HG03064 (cell line): Measurements from ENCODE around the gene IQCM.
"Not testable (repeated sequence)": the region's sequence is repeated elsewhere in the genome, so short reads cannot be mapped to it uniquely, and the experiment has no call there.

Experiments
- ATAC-seq: cut with Tn5 transposase; IDR thresholded peaks from one replicate; pipeline ENCODE4 v1.9.1; 2021; ENCODE audit warnings: low read depth; ENCODE audit not compliant: unreplicated experiment

IQCM gene

GRCh38 chr4:149589826-149590225 lies 225.8 kb downstream of the IQCM start:
- ATAC-seq: no peak

- no peak for ATAC-seq
These were observed 230.9 kb downstream of the IQCM start for GRCh38 chr4:149584722-149585121.

- peak; percentile 79 for ATAC-seq
These were observed 240.7 kb downstream of the IQCM start for GRCh38 chr4:149574971-149575370.

- no peak for ATAC-seq
These were observed 242.9 kb downstream of the IQCM start for GRCh38 chr4:149572716-149573115.

- ATAC-seq: no peak
These were observed 259.8 kb downstream of the IQCM start for GRCh38 chr4:149555799-149556198.

- no peak for ATAC-seq
These were observed 260.5 kb downstream of the IQCM start for GRCh38 chr4:149555146-149555545.

GRCh38 chr4:149553959-149554520 lies 261.6 kb downstream of the IQCM start:
- ATAC-seq: no peak

- no peak for ATAC-seq
These were observed 263.0 kb downstream of the IQCM start for GRCh38 chr4:149552601-149553000.

GRCh38 chr4:149549911-149550310 lies 265.7 kb downstream of the IQCM start:
- ATAC-seq: no peak

GRCh38 chr4:149534779-149535178 lies 280.9 kb downstream of the IQCM start:
- ATAC-seq: no peak

- ATAC-seq: no peak
These were observed 283.8 kb downstream of the IQCM start for GRCh38 chr4:149531861-149532260.

GRCh38 chr4:149523039-149523438 lies 292.6 kb downstream of the IQCM start:
- no peak for ATAC-seq

GRCh38 chr4:149521611-149522425 lies 293.8 kb downstream of the IQCM start:
- no peak for ATAC-seq

- no peak for ATAC-seq
These were observed 297.2 kb downstream of the IQCM start for GRCh38 chr4:149518471-149518870.

GRCh38 chr4:149513081-149513480 lies 302.6 kb downstream of the IQCM start:
- ATAC-seq: no peak

GRCh38 chr4:149512501-149512900 lies 303.1 kb downstream of the IQCM start:
- no peak for ATAC-seq

GRCh38 chr4:149511558-149512298 lies 303.9 kb downstream of the IQCM start:
- ATAC-seq: no peak

GRCh38 chr4:149507309-149507708 lies 308.3 kb downstream of the IQCM start:
- ATAC-seq: not testable (repeated sequence)

GRCh38 chr4:149500806-149501205 lies 314.8 kb downstream of the IQCM start:
- no peak for ATAC-seq

GRCh38 chr4:149499726-149500125 lies 315.9 kb downstream of the IQCM start:
- no peak for ATAC-seq

GRCh38 chr4:149498246-149498645 lies 317.4 kb downstream of the IQCM start:
- ATAC-seq: no peak

- no peak for ATAC-seq
These were observed 322.2 kb downstream of the IQCM start for GRCh38 chr4:149493492-149493891.
